HPDE6-E6E7 (cell line): ENCODE measurements around the gene ARL14EP.

Experiments
- DNase-seq: peaks from one replicate; pipeline ENCODE4 v3.0.0; 2011; ENCODE audit warnings: missing footprints; ENCODE audit errors: extremely low spot score

The ARL14EP gene

GRCh38 chr11:30322826-30323710, at the start of gene ARL14EP:
Gene ARL14EP, plus strand, starts transcription at chr11:30323104. Its CDS starts 7,845 bp downstream, at chr11:30330949.
- DNase-seq = peak; percentile 71

DNA sequence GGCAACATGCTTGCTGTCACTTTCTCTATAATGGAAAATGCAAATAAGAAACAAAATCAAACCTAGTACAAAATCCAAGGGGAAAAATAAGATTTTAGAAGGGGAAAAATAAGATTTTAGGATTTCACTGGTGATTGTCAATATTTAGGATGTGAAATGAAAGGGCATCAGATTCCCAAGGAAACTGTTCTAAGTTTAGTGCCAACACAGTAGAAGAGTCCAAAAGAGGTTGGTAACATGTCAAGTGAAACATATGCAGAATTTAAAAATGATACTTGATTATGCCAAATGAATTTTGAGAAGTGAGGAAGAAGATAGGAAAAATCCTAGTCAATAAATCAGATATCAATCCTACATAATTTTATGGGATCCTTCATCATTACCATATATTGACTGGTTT, 45.7 kb upstream of the ARL14EP start:
- DNase-seq = no peak

DNA sequence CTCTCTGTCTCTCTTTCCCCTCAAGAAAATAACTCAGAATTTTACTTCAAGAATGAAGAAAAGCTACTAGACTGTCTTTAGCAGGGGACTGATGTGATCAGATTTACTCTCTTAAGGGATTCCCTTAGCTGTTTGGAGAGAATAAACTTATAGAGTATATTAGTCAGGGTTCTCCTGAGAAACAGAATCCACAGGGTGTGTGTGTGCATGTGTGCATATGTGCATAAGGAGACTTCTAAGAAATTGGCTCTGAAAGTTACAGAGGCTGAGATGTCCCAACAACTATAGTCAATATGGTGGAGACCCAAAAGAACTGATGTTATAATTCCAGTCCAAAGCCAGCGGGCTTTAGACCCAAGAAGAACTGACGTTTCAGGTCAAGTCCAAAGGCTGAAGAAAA, 43.1 kb upstream of the ARL14EP start:
- no peak for DNase-seq

DNA sequence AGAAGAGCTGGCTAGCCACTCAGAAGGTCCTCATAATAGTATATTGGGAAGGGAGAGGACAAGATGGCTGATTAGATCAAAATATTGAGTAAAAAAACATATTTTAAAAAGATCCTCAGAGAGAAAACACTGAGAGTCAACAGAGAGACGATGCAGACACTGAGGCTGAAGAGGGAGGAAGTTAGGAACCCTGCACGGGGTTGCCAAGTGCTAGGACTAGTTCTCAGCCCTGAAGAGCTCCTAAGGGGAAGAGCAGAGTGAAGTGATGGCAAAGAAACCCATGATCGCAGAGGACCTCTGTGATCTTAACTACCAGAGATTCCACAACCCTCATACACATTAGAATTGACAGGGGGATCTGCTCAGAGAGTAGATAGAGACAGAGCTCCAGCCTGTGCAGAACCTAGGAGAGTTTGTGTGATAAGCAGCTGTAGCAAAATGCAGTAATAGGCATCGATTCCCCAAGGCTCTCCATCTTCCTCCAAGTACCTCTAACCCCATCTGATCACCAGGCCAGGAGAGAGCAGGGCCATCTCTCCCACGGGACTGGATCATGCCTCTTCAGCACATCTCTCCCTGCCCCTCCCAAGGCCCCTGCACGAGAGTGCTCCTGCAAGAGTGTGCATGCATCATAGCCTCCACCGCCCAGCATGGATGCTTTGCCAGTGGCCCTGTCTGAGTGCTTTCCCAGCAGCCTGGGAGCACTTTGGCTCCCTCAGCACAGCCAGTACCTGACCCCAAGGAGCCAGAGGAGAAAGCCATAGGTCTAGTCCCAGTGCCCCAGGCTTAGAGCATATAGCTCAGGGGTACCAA, 41.2 kb upstream of the ARL14EP start:
- DNase-seq = no peak

- no peak for DNase-seq
These were observed 40.6 kb upstream of the ARL14EP start for GRCh38 chr11:30282289-30282631.

- no peak for DNase-seq
These were observed 38.1 kb upstream of the ARL14EP start for GRCh38 chr11:30284836-30285235.

DNA sequence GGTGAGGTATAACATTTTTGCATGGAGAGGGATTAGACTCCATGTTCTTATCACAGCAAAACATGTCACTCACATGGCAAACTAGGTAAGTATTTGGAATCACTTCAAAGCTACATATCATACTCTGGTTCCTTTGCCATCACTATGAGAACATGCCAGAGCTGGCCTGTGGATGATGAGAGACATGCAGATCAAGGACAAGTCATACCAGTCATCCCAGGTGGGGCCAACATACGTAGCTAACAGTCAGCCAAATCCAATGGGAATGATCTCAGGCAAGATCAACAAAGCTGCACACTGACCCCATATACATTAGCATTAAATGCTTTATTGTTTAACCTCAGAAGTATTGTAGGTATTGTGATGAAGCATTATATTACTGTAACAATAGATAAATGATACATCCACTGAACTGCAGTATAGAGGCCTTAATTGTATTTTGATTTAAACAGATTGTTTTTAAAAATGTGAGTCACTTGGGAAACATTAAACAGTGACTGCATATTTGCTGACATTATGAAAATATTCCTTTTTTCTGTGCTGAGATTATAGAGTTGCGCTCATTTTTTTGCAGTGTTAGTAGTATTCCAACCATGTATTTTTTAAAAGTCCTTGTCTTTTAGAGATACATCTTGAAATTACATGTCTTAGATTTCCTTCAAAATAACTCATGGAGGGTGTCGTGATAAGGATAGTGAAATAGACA, 37.3 kb upstream of the ARL14EP start:
- no peak for DNase-seq

DNA sequence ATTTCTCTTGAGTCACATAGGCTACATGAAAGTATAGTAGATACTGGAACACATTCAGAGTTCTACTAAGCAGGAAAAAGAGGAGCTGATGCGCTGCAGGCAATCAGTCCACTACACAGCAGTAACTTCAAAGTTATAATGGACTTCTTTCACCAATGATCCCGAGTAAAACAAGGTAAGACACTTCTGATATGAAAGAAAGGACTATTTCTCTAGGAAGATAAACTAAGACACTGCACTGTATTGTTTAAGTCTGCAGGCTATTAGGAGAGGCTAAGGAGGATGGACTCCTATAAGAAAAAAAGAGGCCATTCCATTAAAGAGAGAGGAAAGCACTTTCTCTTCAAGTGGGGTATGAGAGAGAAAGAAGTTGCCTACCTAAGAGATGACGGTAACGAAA, 31.6 kb upstream of the ARL14EP start:
- no peak for DNase-seq

GRCh38 chr11:30292545-30292944, 30.4 kb upstream of the ARL14EP start:
- no peak for DNase-seq

GRCh38 chr11:30295178-30295885, 27.6 kb upstream of the ARL14EP start:
- no peak for DNase-seq

DNA sequence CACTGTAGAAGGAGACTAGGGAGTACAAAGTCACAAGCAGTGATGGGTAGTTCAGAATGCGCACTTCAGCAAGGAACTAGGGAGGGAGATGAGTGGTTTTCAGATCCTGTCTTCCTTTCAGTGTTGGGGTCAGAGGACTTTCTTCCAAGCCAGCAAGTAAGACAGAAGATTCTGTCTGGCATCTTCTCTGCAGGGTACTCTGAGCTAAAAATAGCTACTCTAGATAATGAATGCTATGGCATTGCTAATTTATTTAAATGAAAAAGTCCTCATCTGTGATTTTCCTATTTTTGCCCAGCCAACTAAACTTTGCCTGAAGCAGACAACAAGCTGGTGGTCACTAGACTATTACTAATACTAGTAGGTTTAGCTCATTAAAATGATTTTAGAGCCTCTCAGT, 18.3 kb upstream of the ARL14EP start:
- no peak for DNase-seq

DNA sequence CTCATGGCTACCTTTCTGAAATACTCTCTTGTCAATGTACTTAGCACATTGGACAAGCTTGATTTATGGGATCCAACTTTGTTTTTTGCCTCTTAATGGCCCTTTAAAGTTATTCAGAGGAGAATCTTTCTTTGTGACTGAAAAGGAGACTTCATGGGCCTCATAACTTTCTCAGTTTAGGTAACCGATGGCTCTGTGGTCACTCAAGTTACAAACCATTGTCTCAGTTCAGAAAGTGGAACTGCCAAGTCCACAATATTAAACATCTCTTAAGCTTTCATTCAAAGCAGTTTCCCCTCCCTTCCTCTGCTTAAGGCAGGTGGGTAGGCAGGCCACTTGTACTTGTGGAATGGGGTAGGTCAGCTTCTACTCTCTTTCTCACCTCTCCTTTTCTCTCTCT, 12.3 kb upstream of the ARL14EP start:
- no peak for DNase-seq

- no peak for DNase-seq
These were observed 11.7 kb upstream of the ARL14EP start for GRCh38 chr11:30311189-30311588.

DNA sequence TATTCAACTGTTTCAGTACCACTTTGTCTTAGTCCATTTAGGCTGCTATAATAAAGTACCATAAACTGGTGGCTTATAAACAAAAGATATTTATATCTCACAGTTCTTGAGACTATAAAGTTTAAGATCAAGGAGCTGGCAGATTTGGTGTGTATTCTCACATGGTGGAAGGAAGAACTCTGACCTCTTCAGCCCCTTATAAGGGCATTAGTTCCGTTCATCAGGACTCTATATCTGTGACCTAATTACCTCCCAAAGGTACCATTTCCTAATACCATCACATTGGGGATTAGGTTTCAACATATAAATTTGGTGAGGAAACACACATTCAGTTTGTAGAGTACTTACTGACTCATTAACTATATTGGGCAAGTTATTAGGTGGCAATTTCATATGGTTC, 10.7 kb upstream of the ARL14EP start:
- DNase-seq = no peak

DNA sequence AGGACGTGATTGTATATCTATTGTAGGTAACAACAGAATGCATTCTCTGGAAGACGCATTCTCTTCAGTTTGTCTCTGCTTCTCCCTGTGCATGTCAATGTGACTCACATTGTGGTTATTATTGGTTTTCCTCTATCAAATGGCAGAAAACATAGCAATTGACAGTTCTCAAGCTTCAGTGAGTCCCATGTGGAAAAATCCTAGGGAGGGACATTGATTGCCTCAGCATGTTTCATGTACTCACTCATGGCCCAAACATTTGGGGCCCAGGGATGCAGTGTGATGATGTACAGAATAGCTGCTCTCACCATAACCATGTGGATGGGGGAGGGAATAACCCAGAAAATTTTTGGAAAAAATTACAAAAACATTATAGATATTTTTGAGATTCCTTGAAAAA, 9.3 kb upstream of the ARL14EP start:
- no peak for DNase-seq

DNA sequence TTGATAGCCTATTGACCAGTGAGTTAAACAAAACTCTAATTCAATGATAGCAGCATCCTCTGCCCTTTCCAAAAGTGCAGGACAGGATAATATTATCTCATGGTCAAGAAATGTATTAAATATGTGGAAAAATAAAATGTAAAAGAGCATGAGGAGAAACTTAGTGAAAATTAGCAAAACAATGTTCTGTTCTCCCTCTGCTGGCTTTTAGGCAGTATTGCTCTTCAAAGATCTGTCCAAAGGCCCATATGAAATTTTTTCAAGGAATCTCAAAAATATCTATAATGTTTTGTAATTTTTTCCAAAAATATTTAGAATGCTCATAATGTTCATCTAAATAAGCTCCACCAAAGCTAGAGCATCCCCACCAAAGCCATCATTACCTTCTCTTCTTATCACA, 8.3 kb upstream of the ARL14EP start:
- DNase-seq = no peak

DNA sequence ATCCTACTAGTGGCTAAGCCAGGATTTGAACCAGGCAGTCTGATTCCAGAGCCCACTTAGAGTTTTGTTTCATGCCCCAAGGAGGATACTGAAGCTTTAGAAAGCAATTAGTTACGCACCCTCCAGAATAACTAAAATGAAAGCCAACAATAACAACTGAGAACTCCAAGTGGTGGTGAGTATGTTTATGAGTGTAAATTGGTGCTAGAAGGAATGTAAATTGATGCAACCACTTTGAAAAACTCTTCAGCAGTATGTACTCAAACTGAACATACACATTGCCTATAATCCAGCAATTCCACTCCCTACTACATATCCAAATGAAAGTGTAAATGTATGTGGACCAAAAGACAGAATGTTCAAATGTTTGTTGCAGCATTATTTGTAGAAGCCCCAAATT, 6.7 kb upstream of the ARL14EP start:
- DNase-seq = no peak

- no peak for DNase-seq
These were observed 5.9 kb upstream of the ARL14EP start for GRCh38 chr11:30317030-30317429.

DNA sequence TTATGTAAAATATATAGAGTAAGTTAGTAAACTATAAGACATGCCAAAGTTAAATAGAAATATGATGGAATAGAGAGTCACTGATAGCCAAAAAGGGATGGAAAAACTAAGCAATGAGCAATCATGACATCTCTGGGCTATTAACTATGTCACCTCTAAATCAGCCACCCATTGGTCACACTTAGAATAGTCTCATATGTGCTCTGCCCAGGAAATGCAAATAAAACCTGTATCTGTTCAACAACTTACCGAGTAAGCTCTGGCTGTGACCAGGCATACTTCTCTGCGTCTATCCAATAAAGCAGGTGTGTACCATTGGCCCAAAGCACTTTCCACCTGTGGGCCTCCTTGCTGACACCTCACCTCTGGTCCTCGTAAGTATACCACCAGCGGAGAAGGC, 1.6 kb upstream of the ARL14EP start:
- no peak for DNase-seq

DNA sequence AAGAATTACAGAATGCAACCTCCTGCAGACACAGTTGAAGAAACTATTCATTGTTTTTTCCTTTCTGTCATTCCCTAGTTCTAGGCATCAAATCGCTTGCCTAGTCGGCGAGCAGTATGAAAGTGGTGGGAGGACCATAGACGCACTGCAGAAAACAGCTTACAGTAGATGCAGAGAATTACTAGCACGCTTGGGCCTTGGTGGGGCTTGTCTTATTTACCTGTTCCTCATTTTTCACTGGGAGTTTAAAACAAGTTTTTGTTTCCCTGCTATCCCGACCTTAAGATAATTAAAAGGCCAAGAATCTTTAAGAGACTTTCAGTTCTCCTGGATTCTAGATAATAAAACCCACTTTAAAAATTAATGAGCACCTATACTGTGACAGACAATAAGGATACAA, 713 bp upstream of the ARL14EP start:
- DNase-seq = no peak

DNA sequence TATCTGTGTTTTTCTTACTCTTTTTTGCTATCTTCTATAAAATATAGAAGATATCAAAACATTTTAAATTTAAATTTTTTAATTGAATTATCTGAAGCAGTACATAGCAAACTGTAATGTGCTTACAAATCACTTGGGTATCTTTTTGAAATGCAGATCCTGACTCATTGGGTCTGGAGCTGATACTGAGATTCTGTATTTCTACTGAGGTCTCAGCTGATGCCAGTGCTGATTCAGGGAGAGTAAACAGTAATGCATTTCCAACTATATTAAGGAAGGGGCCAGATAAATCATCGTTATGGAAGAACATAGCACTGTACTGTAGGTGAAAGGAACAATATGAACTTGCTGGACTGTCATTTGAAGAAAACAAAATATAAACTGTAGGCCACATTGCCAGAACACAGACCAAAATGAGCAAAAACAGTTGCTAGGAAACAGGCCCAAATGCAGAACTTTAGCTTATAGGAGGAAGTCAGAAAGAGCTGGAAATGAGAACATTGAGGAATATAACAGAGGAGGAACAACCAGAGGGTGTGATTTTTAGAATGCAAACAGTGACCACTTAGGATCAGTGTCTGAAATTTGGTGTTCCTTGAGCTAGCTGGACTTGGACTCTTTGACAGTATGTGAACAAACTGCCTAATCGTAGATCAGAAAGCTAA, 3.3 kb downstream of the ARL14EP start:
- DNase-seq = no peak
